ENCODE data around the gene RASGRP3.

Gene RASGRP3

DNA sequence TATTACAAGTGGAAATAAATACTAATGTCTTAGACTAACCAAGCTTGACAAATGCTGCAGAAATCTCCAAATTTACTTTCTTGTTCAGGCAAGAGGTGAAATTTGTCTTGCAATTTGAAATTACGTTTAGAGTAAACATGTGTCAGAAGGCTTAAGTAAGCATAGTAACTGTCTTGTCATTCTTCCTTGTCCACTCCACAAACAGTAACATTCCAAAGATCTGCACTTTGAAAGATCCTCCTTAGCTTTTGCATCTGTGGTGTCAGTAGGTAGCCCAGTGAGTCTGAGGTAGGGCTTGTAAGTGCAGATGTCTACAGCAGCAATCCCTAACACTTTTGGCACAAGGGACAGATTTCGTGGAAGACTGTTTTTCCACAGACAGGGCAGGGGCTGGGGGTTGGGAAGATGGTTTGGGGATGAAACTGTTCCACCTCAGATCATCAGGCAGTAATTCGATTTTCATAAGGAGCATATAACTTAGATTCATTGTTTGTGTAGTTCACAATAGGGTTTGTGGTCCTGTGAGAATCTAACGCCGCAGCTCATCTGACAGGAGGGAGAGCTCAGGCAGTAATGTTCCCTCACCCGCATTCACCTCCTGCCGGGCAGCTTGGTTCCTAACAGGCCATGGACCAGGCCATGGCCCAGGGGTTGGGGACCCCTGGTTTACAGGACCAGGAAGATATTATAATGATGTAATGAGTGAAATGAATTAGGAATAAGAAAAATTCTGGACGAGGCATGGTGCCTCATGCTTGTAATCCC, 18.6 kb downstream of the RASGRP3 start:
- no peak for DNase-seq

DNA sequence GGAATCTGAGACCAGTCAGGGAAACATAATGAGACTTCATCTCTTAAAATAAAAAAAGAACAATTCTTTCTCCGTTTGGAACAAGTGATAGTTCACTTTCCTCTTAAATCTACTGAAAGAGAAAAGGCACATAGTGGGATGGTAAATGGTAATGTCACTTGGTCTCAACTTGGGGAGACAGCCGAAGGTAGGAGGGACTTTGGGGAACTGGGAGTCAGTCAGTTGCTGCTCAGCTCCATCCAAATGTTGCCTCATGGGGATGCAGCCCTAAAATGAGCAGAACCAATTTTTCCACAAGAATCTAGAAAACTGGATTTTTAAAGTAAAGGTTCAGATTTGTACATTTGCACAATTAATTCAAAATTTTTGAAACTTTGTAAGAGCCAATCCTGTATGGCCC, 19.2 kb downstream of the RASGRP3 start:
- DNase-seq = no peak

DNA sequence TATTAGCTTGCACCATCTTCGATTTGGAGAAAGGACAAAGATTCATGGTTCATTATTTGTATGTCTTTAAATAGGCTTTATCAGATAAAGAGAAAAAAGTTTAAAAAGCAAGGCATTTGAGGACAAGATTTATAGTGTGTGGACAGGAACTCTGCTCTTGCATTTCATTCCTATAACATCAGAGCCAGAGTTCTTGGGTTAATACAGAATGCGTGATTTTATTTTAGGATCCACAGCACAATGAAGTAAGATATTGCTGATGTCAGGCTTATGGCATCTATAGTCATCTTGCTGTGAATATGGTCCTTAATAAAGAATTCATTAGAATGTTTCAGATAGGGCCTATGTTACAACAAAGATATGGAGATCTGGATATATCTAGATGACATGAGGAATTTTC, 19.7 kb downstream of the RASGRP3 start:
- DNase-seq = no peak

DNA sequence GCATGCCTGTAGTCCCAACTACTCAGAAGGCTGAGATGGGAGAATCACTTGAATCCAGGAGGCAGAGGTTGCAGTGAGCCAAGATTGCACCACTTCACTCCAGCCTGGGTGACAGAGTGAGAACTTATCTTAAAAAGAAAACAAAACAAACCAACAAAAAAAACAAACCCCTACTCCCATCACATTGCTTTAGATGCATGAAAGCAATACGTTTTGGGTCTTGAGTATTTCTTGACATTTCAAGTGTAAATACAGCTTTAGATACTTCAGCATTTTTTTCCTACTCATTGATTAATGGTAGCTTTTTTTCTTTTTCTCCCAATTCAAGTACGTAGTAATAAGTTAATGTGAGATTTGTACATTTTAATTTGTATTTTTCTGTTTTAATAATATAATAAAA, 20.3 kb downstream of the RASGRP3 start:
- no peak for DNase-seq

DNA sequence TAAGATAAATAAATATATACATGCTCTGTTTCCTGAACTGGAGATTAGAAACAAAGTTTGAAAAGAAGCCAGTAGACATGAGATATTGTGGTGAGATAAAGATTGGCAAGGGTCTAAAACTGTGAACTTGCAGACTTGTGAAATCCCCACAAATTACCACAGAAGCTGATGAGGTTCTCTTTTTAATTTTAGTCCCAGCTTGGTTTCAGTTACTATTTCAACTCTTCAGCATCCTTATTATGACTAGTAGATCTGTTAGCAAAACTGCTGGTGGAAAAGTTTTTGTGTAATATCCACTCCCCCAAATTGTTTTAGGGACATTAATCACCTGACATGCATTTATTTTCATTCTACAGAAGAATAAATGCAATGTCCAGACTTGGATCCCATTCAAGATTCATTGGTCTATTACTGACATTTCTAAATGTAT, 20.8 kb downstream of the RASGRP3 start:
- DNase-seq = no peak

DNA sequence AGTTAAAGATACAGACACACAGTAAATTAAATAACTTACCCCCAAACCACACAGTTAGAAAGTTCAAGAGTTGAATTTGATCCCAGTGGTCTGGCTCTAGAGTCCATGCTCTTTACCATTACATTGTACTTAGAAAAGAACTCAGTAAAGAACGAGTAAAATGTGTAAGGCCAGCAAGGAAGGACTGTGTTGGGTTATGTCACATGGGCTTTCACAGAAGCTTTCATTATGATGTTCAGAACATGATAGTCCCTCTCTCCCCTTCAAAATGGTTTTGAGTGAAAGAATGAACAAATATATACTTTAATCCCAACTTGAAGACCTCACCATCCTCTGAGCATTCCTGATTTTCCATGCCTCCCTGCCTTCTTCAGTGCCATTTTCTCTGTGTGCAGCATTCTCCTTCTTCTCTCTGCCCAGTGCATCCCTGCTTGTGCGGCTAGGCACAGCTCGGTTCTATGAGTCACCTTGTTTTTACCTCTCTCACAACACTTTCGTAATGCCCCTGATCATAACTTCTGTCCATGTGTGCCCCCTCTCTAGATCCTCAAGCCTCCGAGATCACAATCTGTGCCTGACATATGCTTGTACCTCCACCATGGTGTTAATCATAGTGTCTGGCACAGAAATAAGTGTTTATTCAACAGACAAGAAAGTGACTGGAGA, 22.0 kb downstream of the RASGRP3 start:
- no peak for DNase-seq

DNA sequence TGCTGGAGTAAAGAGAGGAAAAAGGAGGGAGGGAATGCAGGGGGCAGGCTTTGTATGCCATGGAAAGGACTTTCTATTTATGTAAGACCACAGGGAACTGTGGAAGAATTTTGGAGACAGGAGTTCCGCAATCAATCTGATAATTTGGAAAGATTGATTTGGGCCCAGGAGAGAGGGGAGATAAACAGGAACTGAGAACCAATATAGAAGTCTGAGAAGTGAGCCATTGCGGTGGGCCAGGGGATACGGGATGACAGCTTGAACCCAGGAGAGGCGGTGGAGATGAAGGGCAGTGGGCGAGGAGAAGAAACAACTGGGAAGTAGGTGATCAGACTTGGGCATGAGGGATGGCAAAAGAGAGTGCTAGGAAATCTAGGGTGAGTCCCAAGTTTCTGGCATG, 23.7 kb downstream of the RASGRP3 start:
- DNase-seq = no peak

DNA sequence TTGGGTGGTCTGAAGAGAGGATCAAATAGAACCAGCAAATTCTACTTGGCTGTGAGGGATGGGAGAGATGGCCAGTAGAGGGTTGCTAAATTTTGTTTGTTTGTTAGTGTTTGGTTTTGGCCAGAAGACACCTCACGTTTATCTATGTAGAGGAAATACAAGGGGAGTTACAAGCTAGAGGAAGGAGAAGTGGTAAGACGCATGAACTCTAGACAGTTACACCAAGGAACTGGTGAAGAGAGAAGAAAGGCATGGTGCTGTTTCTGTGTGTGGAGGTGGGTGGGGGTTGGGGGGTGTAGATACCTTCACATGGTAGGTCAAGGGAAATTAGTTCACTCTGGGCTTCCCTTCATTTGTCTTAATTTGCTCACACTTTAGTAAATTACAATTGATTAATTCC, 25.6 kb downstream of the RASGRP3 start:
- DNase-seq = no peak

DNA sequence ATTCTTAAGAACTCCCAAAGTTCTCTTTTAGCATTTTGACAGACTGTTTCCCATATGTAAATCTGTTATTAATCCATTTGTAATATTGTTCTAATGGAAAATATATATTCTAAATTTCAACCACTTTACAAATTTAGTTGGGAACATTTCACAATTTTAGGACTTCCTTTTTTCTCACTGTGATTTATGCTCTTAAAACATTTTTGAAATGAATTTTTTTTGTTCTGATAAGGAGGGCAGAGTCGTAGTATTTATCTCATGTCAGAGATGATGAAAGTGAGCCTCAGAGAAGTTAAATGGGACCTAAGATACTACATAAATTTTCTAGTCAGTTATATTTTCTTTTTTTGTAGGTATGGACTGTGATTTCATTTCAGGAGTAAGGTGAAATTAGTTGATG, 26.6 kb downstream of the RASGRP3 start:
- DNase-seq = no peak

DNA sequence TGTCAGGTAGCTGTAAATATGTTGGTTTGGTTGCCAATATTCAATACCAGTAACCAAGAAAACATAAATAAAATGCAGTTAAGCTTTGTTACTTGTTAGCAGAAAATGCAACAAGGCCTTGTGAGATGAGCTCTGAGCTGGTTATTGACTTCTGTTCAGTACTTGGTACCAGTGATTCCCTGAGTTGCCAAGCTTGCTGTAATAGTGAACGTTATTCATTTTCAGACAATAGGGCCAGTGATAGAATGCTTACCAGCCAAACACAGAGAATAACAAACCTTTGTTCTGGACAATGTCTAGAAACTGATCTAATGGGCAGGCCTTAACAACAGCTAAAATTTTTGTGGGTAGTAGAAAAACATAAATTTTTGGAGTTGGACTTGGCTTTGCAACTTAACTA, 29.5 kb downstream of the RASGRP3 start:
- no peak for DNase-seq

DNA sequence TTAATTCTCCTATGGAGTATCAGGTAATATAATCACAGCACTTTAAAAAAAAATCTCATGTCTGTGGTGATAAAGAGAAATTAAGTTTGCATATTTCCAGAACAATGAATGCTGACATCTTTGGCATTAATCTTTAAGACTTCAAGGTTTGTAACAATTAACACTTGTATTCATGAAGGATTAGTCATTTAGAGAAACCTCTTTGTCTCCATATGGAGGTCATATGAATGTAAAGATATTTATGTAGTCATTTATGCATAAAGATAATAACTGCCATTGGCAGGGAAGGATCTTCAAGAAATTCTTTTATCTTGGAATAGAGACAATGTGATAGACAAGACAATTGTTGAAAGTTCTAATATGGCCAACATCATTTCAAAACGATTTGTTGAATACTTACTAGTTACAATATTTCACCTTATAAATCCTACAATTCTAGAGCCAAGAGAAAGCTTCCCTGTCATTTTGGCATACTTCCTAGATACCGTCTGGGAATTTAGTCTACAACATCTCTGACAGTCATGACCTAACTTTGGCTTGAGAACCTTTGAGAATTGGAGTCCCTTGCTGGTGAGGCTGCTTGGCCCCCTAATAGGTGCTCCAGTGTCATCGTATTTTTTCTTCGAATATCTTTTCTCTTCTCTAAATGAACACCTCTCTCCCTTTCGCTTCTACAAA, 33.6 kb downstream of the RASGRP3 start:
- no peak for DNase-seq

DNA sequence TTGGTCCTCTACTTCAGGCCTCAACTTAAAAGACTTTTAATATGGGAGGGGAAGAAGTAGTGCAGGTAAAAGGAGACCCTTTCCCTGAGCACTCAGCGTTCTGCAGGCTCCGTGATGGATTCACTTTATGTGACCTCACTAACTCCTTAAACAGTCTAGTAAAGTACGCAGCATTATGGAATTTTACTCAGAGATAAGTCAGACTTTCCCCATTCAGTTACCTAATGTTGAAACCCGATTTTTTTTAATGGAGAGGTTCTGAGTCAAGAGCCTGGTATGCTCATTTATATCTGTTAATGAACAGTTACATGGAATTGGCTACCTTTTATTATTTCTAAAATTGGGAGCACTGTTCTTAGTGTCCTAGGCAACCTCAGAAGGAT, 34.1 kb downstream of the RASGRP3 start:
- no peak for DNase-seq

DNA sequence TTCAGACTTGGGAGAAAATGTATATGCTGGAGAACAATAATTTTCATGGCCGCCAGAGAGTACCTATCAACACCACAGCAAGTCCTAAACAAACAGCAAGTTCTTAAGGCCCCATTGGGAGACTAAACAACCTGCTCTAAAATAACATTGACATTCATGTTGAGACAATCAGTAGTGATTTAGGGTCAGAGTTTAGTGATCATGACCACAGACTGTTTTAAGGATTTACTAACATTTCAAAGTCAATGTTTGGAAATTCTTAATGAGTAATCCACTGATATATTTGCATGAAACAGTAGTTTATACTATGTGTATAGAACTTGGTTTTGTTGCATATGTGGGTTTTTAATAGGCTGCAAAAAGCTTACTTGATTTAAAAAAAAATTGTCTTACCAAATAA, 34.7 kb downstream of the RASGRP3 start:
- DNase-seq = no peak

DNA sequence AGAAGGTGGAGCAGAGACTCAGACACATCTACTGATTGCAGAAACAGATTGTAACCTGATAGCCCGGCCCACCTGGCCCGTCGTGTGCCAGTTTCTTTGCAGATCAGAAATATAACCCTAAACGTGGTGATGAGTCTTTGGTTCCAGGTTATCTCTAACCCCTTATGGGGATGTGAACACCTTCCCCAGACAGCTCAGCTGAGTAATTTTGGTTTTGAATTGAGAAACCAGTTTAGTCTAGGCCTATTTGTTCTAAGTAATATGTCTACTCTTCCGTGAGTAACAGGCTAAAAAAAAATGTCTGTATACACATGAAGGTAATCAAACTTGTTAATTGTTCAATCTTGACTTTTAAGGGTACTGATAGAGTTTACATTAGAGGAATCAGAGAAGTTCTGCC, 35.7 kb downstream of the RASGRP3 start:
- DNase-seq = no peak

DNA sequence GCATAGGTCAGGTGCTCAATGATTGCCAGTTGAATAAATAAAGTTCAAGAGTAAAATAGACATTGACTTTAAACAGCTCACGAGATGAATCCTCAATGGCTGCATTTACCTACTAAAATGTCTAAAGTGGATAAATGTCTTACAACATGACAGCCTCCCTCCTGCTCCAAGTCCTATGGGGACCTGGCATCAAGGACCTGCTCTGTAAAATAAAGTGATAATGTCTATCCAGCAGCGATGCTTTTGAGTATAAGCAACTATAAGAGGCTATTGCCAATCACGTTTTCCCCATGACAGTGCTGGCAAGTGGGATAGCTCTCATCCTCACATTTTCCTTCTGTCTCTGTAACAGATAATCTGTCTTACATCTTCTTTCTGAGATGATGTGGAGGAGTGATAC, 37.0 kb downstream of the RASGRP3 start:
- DNase-seq = no peak

DNA sequence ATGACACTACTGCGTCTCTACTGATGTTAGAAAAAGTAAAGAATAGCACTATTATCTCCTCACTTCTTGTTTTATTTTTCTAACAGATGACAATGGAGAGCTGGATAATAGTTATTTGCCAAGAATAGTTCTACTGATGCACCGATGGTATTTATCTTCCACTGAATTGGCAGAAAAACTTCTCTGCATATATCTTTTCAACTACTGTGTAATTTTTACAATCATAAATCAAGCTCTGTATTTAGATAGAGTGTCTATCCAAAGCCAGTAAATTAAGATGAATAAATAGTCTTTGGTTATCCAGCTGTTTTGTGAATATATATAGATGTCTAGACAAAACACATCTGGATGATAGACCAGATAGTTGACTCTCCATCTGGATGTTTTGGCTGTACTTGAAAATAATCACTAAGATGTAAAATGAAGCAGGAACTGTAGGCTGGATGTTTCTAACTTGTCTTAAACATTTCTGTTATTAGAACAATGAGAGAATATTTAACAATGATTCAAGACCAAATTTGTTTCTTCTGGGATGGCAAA, 40.1 kb downstream of the RASGRP3 start:
- no peak for DNase-seq

DNA sequence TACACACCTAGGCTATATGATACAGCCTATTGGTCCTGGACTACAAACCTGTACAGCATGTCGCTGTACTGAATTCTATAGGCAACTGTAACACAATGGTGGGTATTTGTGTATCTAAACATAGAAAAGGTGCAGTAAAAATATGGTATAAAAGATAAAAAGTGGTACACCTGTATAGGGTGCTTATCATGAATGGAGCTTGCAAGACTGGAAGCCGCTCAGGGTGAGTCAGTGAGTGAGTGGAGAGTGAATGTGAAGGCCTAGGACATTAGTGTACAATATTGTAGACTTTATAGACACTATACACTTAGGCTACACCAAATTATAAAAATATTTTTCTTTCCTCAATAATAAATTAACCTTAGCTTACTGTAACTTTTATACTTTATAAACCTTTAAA, 41.8 kb downstream of the RASGRP3 start:
- no peak for DNase-seq

DNA sequence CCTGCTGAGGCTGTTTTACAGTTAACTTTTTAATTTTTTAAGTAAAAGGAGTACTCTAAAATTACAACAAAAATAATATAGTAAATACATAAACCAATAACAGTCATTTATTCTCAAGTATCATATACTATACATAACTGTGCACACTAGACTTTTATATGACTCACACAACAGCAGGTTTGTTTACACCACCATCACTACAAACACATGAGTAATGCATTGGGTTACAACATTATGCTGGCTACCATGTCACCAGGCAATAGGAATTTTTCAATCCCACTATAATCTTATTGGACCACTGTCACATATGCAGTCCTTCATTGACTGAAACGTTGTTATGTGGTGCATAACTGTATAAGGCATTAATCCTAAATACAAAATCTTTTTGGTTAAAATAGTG, 42.5 kb downstream of the RASGRP3 start:
- DNase-seq = no peak

DNA sequence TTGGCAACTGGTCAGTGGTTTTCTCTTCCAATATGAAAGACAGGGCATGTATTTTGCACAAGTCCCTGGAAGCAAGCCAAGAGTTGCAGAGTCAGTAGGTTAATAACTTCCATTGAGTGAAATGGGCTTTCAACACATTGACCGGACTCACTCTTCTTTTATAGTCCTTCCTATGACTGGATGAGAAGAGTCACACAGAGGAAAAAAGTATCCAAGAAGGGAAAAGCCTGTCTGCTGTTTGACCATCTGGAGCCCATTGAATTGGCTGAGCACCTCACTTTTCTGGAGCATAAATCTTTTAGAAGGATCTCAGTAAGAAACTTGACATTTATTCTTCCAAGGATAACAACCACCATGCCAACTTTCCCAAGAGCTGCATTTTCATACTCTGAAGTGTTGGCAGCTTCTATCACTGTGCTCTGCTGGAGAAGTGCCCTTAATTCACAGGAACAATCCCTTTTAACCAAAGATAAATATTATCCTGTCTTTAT, 45.4 kb downstream of the RASGRP3 start:
- DNase-seq = no peak

DNA sequence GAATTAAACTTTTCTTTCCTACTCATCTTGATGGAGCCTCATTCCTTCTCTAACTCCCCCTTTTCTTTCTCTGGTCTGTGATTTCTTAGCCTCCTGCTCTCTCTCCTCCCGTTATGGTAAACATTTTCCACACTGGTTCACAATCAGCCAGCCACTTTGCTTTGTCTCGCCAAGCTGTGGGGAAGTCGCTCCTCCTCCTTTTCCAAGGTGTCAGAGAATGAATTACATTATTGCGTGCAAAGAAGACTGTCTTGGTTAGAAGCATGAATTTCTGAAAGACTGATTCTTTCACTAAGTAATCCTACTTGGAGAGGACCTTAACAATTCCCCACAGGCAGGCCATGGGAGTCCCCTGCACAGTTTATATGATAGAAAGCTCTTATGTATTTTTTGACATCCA, 46.1 kb downstream of the RASGRP3 start:
- no peak for DNase-seq

DNA sequence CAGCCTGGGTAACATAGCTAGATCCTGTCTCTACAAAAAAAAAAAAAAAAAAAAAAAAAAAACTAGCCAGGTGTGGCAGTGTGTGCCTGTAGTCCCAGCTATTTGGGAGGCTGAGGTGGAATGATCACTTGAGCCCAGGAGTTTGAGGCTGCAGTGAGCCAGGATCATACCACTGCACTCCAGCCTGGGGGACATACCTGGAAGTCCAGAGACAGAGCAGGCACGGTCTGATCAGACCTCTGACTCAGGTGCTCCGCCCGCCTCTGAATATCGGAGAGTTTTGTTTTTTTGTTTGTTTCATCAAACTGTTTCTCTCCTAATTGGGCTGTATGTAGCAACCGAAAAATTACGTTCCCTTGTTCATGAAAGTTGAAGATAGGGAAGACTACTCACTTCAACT, 49.2 kb downstream of the RASGRP3 start:
- DNase-seq = no peak

DNA sequence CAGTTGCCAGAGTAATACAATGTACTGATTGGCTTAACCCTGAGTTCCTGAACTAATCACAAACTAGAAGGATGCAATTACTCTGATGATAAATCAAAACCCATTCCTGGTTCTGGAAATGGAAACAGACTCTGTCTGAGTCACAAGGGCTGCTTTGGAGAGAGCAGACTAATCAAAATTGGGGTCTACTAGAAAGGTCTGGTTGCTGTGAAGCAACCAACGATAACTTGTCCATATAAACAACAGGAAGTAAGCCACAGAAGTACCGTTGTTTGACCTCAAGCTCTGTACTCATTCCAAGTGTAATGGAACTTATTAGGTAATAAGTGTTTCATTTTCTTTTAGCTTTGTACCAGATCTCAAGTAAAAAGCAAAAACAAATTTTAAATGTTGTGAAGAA, 49.7 kb downstream of the RASGRP3 start:
- peak; percentile 2 for DNase-seq

DNA sequence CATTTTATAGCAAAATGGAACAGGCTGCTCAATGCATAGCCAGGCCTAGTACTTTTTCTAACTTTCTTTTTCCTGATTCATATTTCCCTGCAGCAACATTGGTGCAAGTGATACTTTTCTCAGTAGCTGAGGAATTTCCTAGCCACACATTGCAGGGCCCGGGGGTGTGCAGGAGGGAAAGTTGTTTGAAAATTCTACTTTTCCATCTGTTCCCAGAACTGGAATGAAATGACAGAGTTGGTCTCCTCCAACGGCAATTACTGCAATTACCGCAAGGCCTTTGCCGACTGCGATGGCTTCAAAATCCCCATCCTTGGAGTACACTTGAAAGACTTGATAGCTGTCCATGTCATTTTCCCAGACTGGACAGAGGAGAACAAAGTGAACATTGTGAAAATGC, 50.5 kb downstream of the RASGRP3 start:
- no peak for DNase-seq

DNA sequence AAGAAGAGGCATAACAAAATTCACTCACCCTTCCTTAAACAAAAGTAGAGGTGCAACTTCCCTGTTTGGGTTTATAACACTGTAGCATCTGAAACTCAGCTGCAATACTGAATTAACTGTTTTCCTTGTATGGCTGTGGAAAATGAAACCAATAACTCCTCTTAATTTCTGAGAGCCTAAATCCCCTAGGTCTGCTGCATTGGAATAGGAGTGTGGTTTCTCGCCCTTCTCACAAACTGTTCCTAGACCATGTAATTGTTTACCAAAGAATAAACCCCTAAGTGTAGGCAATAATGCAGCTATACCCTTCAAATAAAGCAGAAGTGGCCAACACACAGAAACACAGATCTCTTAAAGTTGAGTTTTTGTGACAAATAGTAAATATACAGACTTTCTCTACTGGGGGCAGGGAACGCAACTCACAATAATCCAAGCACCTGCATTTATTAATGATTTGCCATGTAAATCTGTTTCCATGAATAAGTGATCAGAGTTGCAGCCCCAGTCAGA, 52.0 kb downstream of the RASGRP3 start:
- DNase-seq = no peak
